Measurements from ENCODE around the gene PFKM.

PFKM gene

GRCh38 chr12:48105867-48106680 lies 13.1 kb upstream of the PFKM start, which contains the start of gene SENP1:
Gene SENP1 (minus strand): TSS chr12:48106079. CDS start chr12:48101472, 4,607 bp downstream.
- Histone ChIP-seq H3K27ac (ENCODE audit: low read depth, low read length) (peak within 1 kb of the TSS; percentile 94), H3K9me2 (replicated peaks; ENCODE audit: control insufficient read depth, low read length) (no peaks in the 10 kb centered on the region)

GRCh38 chr12:48106681-48107613 lies 12.2 kb upstream of the PFKM start:
- peaks cover 43% of the 10 kb centered on the region for H3K4me1 ChIP-seq (ENCODE audit: control insufficient read depth, low read length)
- no peaks in the 10 kb centered on the region for H3K9me3 ChIP-seq (ENCODE audit: control insufficient read depth, insufficient read depth, low read length)
- peaks cover 12% of the 10 kb centered on the region for H3K36me3 ChIP-seq (ENCODE audit: control insufficient read depth, low read length)
- peak overlapping the region; percentile 94 for H3K27ac ChIP-seq (ENCODE audit: low read depth, low read length)
- no peak for TF ChIP-seq EZH2phosphoT487 (IDR thresholded peaks at IDR 0.05; ENCODE audit: borderline replicate concordance, low read length)
- TF ChIP-seq CTCF (IDR thresholded peaks at IDR 0.05; ENCODE audit: low read depth, low read length, poor library complexity, severe bottlenecking) = no peak
- peak overlapping the region; percentile 94 for H3K4me3 ChIP-seq (ENCODE audit: low read length)
- H3K9me2 ChIP-seq (replicated peaks; ENCODE audit: control insufficient read depth, low read length) = no peaks in the 10 kb centered on the region
- peak overlapping the region; percentile 98 for H3K4me2 ChIP-seq (ENCODE audit: low read length)
- peaks cover 21% of the 10 kb centered on the region for H3F3A ChIP-seq (ENCODE audit: control insufficient read depth, insufficient read depth)
- no peaks in the 10 kb centered on the region for H3K27me3 ChIP-seq (ENCODE audit: control insufficient read depth, low read length)
- peaks cover 52% of the 10 kb centered on the region for H3K79me2 ChIP-seq (ENCODE audit: control insufficient read depth, low read length)
- H4K20me1 ChIP-seq (ENCODE audit: control insufficient read depth, insufficient read depth, low read depth, low read length) = no peaks in the 10 kb centered on the region

More at GRCh38 chr12:48105867-48106680, 13.1 kb upstream of the PFKM start, which contains the start of gene SENP1:
- no peaks in the 10 kb centered on the region for H3K9me3 ChIP-seq (ENCODE audit: control insufficient read depth, insufficient read depth, low read length)
- H3K27me3 ChIP-seq (ENCODE audit: control insufficient read depth, low read length) = no peaks in the 10 kb centered on the region
- no peaks in the 10 kb centered on the region for H4K20me1 ChIP-seq (ENCODE audit: control insufficient read depth, insufficient read depth, low read depth, low read length)
- H3K4me3 ChIP-seq (ENCODE audit: low read length) = peak within 1 kb of the TSS; percentile 94
- H3K36me3 ChIP-seq (ENCODE audit: control insufficient read depth, low read length) = peaks cover 16% of the 10 kb centered on the region
- peak within 1 kb of the TSS; percentile 98 for H3K4me2 ChIP-seq (ENCODE audit: low read length)
- no peak for TF ChIP-seq CTCF (IDR thresholded peaks at IDR 0.05; ENCODE audit: low read depth, low read length, poor library complexity, severe bottlenecking)
- no peak for TF ChIP-seq EZH2phosphoT487 (IDR thresholded peaks at IDR 0.05; ENCODE audit: borderline replicate concordance, low read length)
- peaks cover 49% of the 10 kb centered on the region for H3K4me1 ChIP-seq (ENCODE audit: control insufficient read depth, low read length)
- H3F3A ChIP-seq (ENCODE audit: control insufficient read depth, insufficient read depth) = peaks cover 21% of the 10 kb centered on the region
- H3K79me2 ChIP-seq (ENCODE audit: control insufficient read depth, low read length) = peaks cover 61% of the 10 kb centered on the region

- no peaks in the 10 kb centered on the region for H3K9me3 ChIP-seq (ENCODE audit: control insufficient read depth, insufficient read depth, low read length)
- TF ChIP-seq EZH2phosphoT487 (IDR thresholded peaks at IDR 0.05; ENCODE audit: borderline replicate concordance, low read length) = no peak
- no peak for TF ChIP-seq CTCF (IDR thresholded peaks at IDR 0.05; ENCODE audit: low read depth, low read length, poor library complexity, severe bottlenecking)
- peaks cover 28% of the 10 kb centered on the region for H3K79me2 ChIP-seq (ENCODE audit: control insufficient read depth, low read length)
- H3K27me3 ChIP-seq (ENCODE audit: control insufficient read depth, low read length) = no peaks in the 10 kb centered on the region
- peaks cover 21% of the 10 kb centered on the region for H3F3A ChIP-seq (ENCODE audit: control insufficient read depth, insufficient read depth)
- no peaks in the 10 kb centered on the region for H4K20me1 ChIP-seq (ENCODE audit: control insufficient read depth, insufficient read depth, low read depth, low read length)
- H3K9me2 ChIP-seq (replicated peaks; ENCODE audit: control insufficient read depth, low read length) = no peaks in the 10 kb centered on the region
- peaks cover 24% of the 10 kb centered on the region for H3K4me1 ChIP-seq (ENCODE audit: control insufficient read depth, low read length)
- no peak overlapping the region for H3K27ac ChIP-seq (ENCODE audit: low read depth, low read length)
- H3K4me2 ChIP-seq (ENCODE audit: low read length) = no peak overlapping the region
- H3K36me3 ChIP-seq (ENCODE audit: control insufficient read depth, low read length) = peaks cover 12% of the 10 kb centered on the region
- H3K4me3 ChIP-seq (ENCODE audit: low read length) = no peak overlapping the region
These were observed 9.7 kb upstream of the PFKM start for GRCh38 chr12:48109424-48109823.

Measured in DOHH2 (cell line).